ENCODE measurements around the gene KLHL33.

The KLHL33 gene

GRCh38 chr14:20421267-20421666 is 14.7 kb downstream of the KLHL33 start:
- no peak overlapping the region for H3K4ac ChIP-seq (ENCODE audit: low read depth, low read length)
- H2AFZ ChIP-seq (ENCODE audit: insufficient read depth, low read length, poor library complexity), result no peak overlapping the region
- H4K91ac ChIP-seq (ENCODE audit: low read depth, low read length), result no peak overlapping the region
- no peak overlapping the region for H3K23ac ChIP-seq (ENCODE audit: low read length)
- H3K4me3 ChIP-seq (ENCODE audit: low read depth, low read length), result no peak overlapping the region
- H2AK5ac ChIP-seq (ENCODE audit: low read length), result no peak overlapping the region
- no peak for DNase-seq
- no peak overlapping the region for H3K14ac ChIP-seq (ENCODE audit: low read length)
- H3K18ac ChIP-seq (ENCODE audit: low read length), result no peak overlapping the region
- no peak overlapping the region for H2BK120ac ChIP-seq (ENCODE audit: insufficient read depth, low read length, poor library complexity)
- no peak overlapping the region for H3K27ac ChIP-seq (ENCODE audit: low read depth, low read length)
- no peaks in the 10 kb centered on the region for H3K79me2 ChIP-seq (ENCODE audit: control insufficient read depth, insufficient read depth, low read length, poor library complexity)
- no CpG with 5 or more reads among the region's 2 CpGs for WGBS (ENCODE audit: extremely low coverage, insufficient coverage, insufficient read length)
- H3K9ac ChIP-seq (ENCODE audit: low read length), result no peak overlapping the region
- no peaks in the 10 kb centered on the region for H3K9me3 ChIP-seq (ENCODE audit: insufficient read depth, low read depth, low read length)
- H4K8ac ChIP-seq (ENCODE audit: low read depth, low read length), result no peak overlapping the region
- H3K4me2 ChIP-seq (ENCODE audit: low read length), result no peak overlapping the region
- H3K27me3 ChIP-seq (ENCODE audit: insufficient read depth, low read length), result no peaks in the 10 kb centered on the region
- no peak overlapping the region for H2BK12ac ChIP-seq (ENCODE audit: low read length)
- no peak overlapping the region for H2BK5ac ChIP-seq (ENCODE audit: low read depth, low read length, poor library complexity)
- no peaks in the 10 kb centered on the region for H3K79me1 ChIP-seq (ENCODE audit: low read length)
- H3K36me3 ChIP-seq (ENCODE audit: control insufficient read depth in 1 of 2, insufficient read depth in 2 of 2, low read length in 2 of 2), result no peaks in the 10 kb centered on the region
- no peak overlapping the region for H4K12ac ChIP-seq (ENCODE audit: low read depth, low read length)
- H3K4me1 ChIP-seq (ENCODE audit: control insufficient read depth in 1 of 2, insufficient read depth in 2 of 2, low read length in 2 of 2), result no peaks in the 10 kb centered on the region

- Histone ChIP-seq H3K4ac (ENCODE audit: low read depth, low read length) (no peak overlapping the region), H2AK5ac (ENCODE audit: low read length) (no peak overlapping the region), H2BK120ac (ENCODE audit: insufficient read depth, low read length, poor library complexity) (no peak overlapping the region), H3K27me3 (ENCODE audit: insufficient read depth, low read length) (no peaks in the 10 kb centered on the region), H4K91ac (ENCODE audit: low read depth, low read length) (no peak overlapping the region), H3K23ac (ENCODE audit: low read length) (no peak overlapping the region), H2AFZ (ENCODE audit: insufficient read depth, low read length, poor library complexity) (no peak overlapping the region), H3K79me1 (ENCODE audit: low read length) (no peaks in the 10 kb centered on the region), H3K18ac (ENCODE audit: low read length) (no peak overlapping the region), H2BK5ac (ENCODE audit: low read depth, low read length, poor library complexity) (no peak overlapping the region), H2BK12ac (ENCODE audit: low read length) (no peak overlapping the region), H3K4me2 (ENCODE audit: low read length) (no peak overlapping the region), H4K12ac (ENCODE audit: low read depth, low read length) (no peak overlapping the region), H4K8ac (ENCODE audit: low read depth, low read length) (no peak overlapping the region), H3K27ac (ENCODE audit: low read depth, low read length) (no peak overlapping the region), H3K79me2 (ENCODE audit: control insufficient read depth, insufficient read depth, low read length, poor library complexity) (no peaks in the 10 kb centered on the region), H3K4me3 (ENCODE audit: low read depth, low read length) (no peak overlapping the region), H3K9ac (ENCODE audit: low read length) (no peak overlapping the region), H3K14ac (ENCODE audit: low read length) (no peak overlapping the region), H3K9me3 (ENCODE audit: insufficient read depth, low read depth, low read length) (no peaks in the 10 kb centered on the region), H3K4me1 (ENCODE audit: control insufficient read depth in 1 of 2, insufficient read depth in 2 of 2, low read length in 2 of 2) (no peaks in the 10 kb centered on the region), H3K36me3 (ENCODE audit: control insufficient read depth in 1 of 2, insufficient read depth in 2 of 2, low read length in 2 of 2) (no peaks in the 10 kb centered on the region)
- no peak for DNase-seq
- no CpG with 5 or more reads among the region's 1 CpG for WGBS (ENCODE audit: extremely low coverage, insufficient coverage, insufficient read length)
Measured at GRCh38 chr14:20419419-20419818, 16.5 kb downstream of the KLHL33 start.

GRCh38 chr14:20418501-20418909 is 17.5 kb downstream of the KLHL33 start:
- Histone ChIP-seq H2AK5ac (ENCODE audit: low read length) (no peak overlapping the region), H4K91ac (ENCODE audit: low read depth, low read length) (no peak overlapping the region), H3K36me3 (ENCODE audit: control insufficient read depth in 1 of 2, insufficient read depth in 2 of 2, low read length in 2 of 2) (no peaks in the 10 kb centered on the region), H2AFZ (ENCODE audit: insufficient read depth, low read length, poor library complexity) (no peak overlapping the region), H3K9ac (ENCODE audit: low read length) (no peak overlapping the region), H3K18ac (ENCODE audit: low read length) (no peak overlapping the region), H3K4me1 (ENCODE audit: control insufficient read depth in 1 of 2, insufficient read depth in 2 of 2, low read length in 2 of 2) (no peaks in the 10 kb centered on the region), H3K4me2 (ENCODE audit: low read length) (no peak overlapping the region), H2BK5ac (ENCODE audit: low read depth, low read length, poor library complexity) (no peak overlapping the region), H3K4ac (ENCODE audit: low read depth, low read length) (no peak overlapping the region), H3K23ac (ENCODE audit: low read length) (no peak overlapping the region), H3K79me1 (ENCODE audit: low read length) (no peaks in the 10 kb centered on the region), H2BK120ac (ENCODE audit: insufficient read depth, low read length, poor library complexity) (no peak overlapping the region), H3K79me2 (ENCODE audit: control insufficient read depth, insufficient read depth, low read length, poor library complexity) (no peaks in the 10 kb centered on the region), H2BK12ac (ENCODE audit: low read length) (no peak overlapping the region), H3K9me3 (ENCODE audit: insufficient read depth, low read depth, low read length) (no peaks in the 10 kb centered on the region), H4K8ac (ENCODE audit: low read depth, low read length) (no peak overlapping the region), H3K4me3 (ENCODE audit: low read depth, low read length) (no peak overlapping the region), H3K27ac (ENCODE audit: low read depth, low read length) (no peak overlapping the region), H4K12ac (ENCODE audit: low read depth, low read length) (no peak overlapping the region), H3K27me3 (ENCODE audit: insufficient read depth, low read length) (no peaks in the 10 kb centered on the region), H3K14ac (ENCODE audit: low read length) (no peak overlapping the region)
- DNase-seq, result no peak
- WGBS (ENCODE audit: extremely low coverage, insufficient coverage, insufficient read length), result no CpG with 5 or more reads among the region's 2 CpGs

- Histone ChIP-seq H2BK12ac (ENCODE audit: low read length) (no peak overlapping the region), H3K79me1 (ENCODE audit: low read length) (peaks cover 7% of the 10 kb centered on the region), H4K12ac (ENCODE audit: low read depth, low read length) (no peak overlapping the region), H2AK5ac (ENCODE audit: low read length) (no peak overlapping the region), H3K14ac (ENCODE audit: low read length) (no peak overlapping the region), H3K9me3 (ENCODE audit: insufficient read depth, low read depth, low read length) (no peaks in the 10 kb centered on the region), H3K36me3 (ENCODE audit: control insufficient read depth in 1 of 2, insufficient read depth in 2 of 2, low read length in 2 of 2) (no peaks in the 10 kb centered on the region), H3K79me2 (ENCODE audit: control insufficient read depth, insufficient read depth, low read length, poor library complexity) (peaks cover 3% of the 10 kb centered on the region), H2BK120ac (ENCODE audit: insufficient read depth, low read length, poor library complexity) (no peak overlapping the region), H4K91ac (ENCODE audit: low read depth, low read length) (no peak overlapping the region), H3K27ac (ENCODE audit: low read depth, low read length) (no peak overlapping the region), H3K4me2 (ENCODE audit: low read length) (no peak overlapping the region), H3K4me1 (ENCODE audit: control insufficient read depth in 1 of 2, insufficient read depth in 2 of 2, low read length in 2 of 2) (no peaks in the 10 kb centered on the region), H3K9ac (ENCODE audit: low read length) (no peak overlapping the region), H3K4me3 (ENCODE audit: low read depth, low read length) (no peak overlapping the region), H3K18ac (ENCODE audit: low read length) (no peak overlapping the region), H3K23ac (ENCODE audit: low read length) (no peak overlapping the region), H2BK5ac (ENCODE audit: low read depth, low read length, poor library complexity) (no peak overlapping the region), H2AFZ (ENCODE audit: insufficient read depth, low read length, poor library complexity) (no peak overlapping the region), H4K8ac (ENCODE audit: low read depth, low read length) (no peak overlapping the region), H3K27me3 (ENCODE audit: insufficient read depth, low read length) (no peaks in the 10 kb centered on the region), H3K4ac (ENCODE audit: low read depth, low read length) (no peak overlapping the region)
- no peak for DNase-seq
- WGBS (ENCODE audit: extremely low coverage, insufficient coverage, insufficient read length), result no CpG with 5 or more reads among the region's 7 CpGs
Measured at GRCh38 chr14:20417250-20418186, 18.4 kb downstream of the KLHL33 start.

Measured in trophoblast cell (in vitro differentiated cells and primary cell).